ENCODE results near the gene ZBTB20.
A peak's percentile ranks its signal among the peaks of the same experiment; 100 is the strongest.

- no peak for TF ChIP-seq CTCF (IDR thresholded peaks at IDR 0.05; ENCODE audit: low read depth, low read length, missing input control)
- peak in 1 of 2 donors; percentile 6 for TF ChIP-seq RAD21 (IDR thresholded peaks at IDR 0.05)
- no peak for TF ChIP-seq MAX (IDR thresholded peaks at IDR 0.05)
- TF ChIP-seq REST (IDR thresholded peaks at IDR 0.05) = no peak
- TF ChIP-seq RXRA (IDR thresholded peaks at IDR 0.05) = no peak
- TF ChIP-seq JUND (IDR thresholded peaks at IDR 0.05) = no peak
- no peak for TF ChIP-seq SP1 (IDR thresholded peaks at IDR 0.05)
- TF ChIP-seq EGR1 (IDR thresholded peaks at IDR 0.05; ENCODE audit: low read depth in 2 of 2) = no peak
- no peak for TF ChIP-seq HNF4A (conservative IDR thresholded peaks at IDR 0.05)
- no peak for TF ChIP-seq HNF4G (IDR thresholded peaks at IDR 0.05)
- no peak for TF ChIP-seq FOXA1 (IDR thresholded peaks at IDR 0.05)
Measured at GRCh38 chr3:114685161-114685560, 461.9 kb downstream of the ZBTB20 start.

All from liver (tissue), 3 donors.